KOPT-K1 (cell line): Measurements from ENCODE around the gene ARHGEF11.

Experiments
- H3K27ac ChIP-seq: fragments of 200-600 bp; sonication (generic); 2 replicates; pipeline ENCODE4 v1.5.1; 2016; ENCODE audit warnings: antibody characterized with exemption, mild to moderate bottlenecking, low read depth, low read length; ENCODE audit not compliant: poor library complexity, severe bottlenecking
- H3K36me3 ChIP-seq: fragments of 200-600 bp; sonication (generic); 2 replicates; pipeline ENCODE4 v1.5.1; 2017; ENCODE audit warnings: antibody characterized with exemption, mild to moderate bottlenecking, low read length, moderate library complexity; ENCODE audit not compliant: insufficient read depth
- H3K9me3 ChIP-seq: fragments of 200-600 bp; sonication (generic); 2 replicates; pipeline ENCODE4 v1.5.1; 2017; ENCODE audit warnings: antibody characterized with exemption, low read length, mild to moderate bottlenecking; ENCODE audit not compliant: insufficient read depth, poor library complexity, severe bottlenecking

Gene ARHGEF11

GRCh38 chr1:156887734-156888133, 157.8 kb downstream of the ARHGEF11 start:
- Histone ChIP-seq H3K27ac (no peak overlapping the region), H3K36me3 (no peaks in the 10 kb centered on the region), H3K9me3 (no peaks in the 10 kb centered on the region)

- no peak overlapping the region for H3K27ac ChIP-seq
- no peaks in the 10 kb centered on the region for H3K36me3 ChIP-seq
- no peaks in the 10 kb centered on the region for H3K9me3 ChIP-seq
Observed at GRCh38 chr1:156887317-156887716, 158.2 kb downstream of the ARHGEF11 start.

GRCh38 chr1:156886583-156887281, 158.8 kb downstream of the ARHGEF11 start:
- Histone ChIP-seq H3K36me3 (no peaks in the 10 kb centered on the region), H3K27ac (no peak overlapping the region), H3K9me3 (no peaks in the 10 kb centered on the region)

- Histone ChIP-seq H3K27ac (no peak overlapping the region), H3K9me3 (no peaks in the 10 kb centered on the region), H3K36me3 (no peaks in the 10 kb centered on the region)
Observed at GRCh38 chr1:156885880-156886355, 159.6 kb downstream of the ARHGEF11 start.

GRCh38 chr1:156885314-156885713, 160.2 kb downstream of the ARHGEF11 start:
- H3K9me3 ChIP-seq: no peaks in the 10 kb centered on the region
- H3K36me3 ChIP-seq: no peaks in the 10 kb centered on the region
- no peak overlapping the region for H3K27ac ChIP-seq
